Measurements from ENCODE around the gene ALCAM. TPM values are rescaled to one million over a fixed set of nuclear protein-coding genes. Genes with fewer than 3 reads are reported as not detected.
A peak's percentile ranks its signal among the peaks of the same experiment; 100 is the strongest.

ALCAM gene
- 10 to 100 TPM in 1 of 3 donors, 1 to 10 TPM in 2; 2.9 to 14.6 (median 3.6) TPM for polyA plus RNA-seq

DNA sequence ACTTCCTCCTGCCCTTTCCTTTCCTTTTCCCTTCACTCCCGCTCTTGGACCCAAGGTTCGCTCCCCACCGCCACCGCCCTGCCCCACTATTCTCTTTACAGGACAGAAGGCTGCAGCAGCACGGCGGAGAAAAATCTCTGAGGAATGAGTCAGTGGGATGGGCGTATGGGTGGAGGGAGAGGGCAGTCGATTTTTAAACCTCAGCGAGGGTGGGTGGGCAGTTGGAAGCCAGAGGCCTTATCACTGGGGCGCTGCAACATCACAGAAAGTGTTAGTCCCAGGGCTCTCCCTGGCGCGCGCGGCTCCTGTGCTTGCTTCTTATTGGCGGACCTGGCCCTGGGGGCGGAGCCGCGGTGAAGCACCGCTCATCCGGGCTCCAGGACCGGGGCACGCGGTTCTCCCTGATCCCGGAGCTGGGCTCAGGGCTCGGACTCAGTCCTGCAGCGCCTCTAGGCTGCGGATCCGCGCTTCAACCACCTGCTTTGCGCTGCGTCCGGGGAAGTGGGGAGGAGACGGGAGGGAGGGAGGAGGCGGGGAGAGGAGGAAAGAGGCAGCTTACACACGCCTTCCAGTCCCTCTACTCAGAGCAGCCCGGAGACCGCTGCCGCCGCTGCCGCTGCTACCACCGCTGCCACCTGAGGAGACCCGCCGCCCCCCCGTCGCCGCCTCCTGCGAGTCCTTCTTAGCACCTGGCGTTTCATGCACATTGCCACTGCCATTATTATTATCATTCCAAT is at the start of gene ALCAM:
ALCAM (plus strand) TSS at position 584 of the 737 bp plus-strand sequence.
- WGBS, 3 donors, result 0 to 1% (median 0%) methylated on average over 47 to 48 of the region's 48 CpGs
- peak within 1 kb of the TSS; percentile 42 for H3K27ac ChIP-seq (ENCODE audit: low read depth, low read length)

DNA sequence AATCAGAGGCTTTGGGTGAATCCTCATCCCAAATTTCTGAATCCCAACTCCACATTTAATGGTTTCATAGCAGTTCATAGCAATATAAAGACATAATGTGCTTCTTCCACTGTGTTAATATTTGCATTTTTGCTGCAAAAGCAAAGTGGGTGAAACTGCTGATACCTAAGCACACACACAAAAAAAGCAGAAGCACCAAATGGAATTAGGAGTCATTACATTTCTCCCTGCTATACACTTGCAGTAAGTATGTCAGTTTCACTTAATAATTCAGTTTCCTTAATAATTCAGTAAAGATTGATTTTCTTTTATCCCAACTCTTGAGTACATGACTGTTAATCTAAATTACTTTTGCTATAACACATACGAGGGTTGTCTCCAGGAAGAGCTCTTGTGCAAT is 48.9 kb upstream of the ALCAM start:
- H3K27ac ChIP-seq (ENCODE audit: low read depth, low read length), result no peak overlapping the region
- WGBS, 3 donors, result 35 to 52% (median 41%) methylated on average over 1 of the region's 1 CpG

DNA sequence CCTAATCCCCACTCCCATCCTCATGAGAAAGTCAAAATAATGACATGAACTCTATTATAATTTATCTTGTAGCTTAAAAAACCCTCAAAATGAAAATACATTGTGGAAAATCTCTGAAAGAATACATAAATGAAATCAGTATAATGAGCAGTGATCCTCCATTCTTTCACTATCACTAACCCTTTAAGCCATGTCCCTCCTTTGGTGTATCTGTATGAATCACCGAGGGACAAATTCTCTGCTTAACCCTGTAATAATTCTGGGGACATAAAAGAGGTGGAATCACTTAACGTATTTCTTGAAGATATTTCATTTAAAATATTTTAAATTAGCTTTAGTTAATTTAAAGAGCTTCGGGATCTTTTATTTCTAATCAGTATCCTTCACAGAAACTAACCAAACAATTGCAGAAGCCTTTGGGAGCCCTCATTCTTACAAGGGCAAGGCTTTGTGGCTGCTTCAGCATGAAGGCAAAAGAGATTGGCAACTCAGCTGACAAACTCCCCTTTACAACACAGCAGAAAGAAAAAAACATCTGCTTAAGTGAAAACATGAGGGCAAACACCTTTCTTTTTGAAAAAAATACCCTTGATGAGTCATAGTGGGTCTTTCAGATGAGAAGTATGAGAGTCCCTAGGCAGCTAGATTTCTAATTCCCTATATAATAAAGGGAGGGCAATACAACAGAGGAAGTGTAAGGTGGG is 44.0 kb upstream of the ALCAM start:
- WGBS, 3 donors, result 82 to 93% (median 89%) methylated on average over 3 of the region's 3 CpGs
- H3K27ac ChIP-seq (ENCODE audit: low read depth, low read length), result no peak overlapping the region

DNA sequence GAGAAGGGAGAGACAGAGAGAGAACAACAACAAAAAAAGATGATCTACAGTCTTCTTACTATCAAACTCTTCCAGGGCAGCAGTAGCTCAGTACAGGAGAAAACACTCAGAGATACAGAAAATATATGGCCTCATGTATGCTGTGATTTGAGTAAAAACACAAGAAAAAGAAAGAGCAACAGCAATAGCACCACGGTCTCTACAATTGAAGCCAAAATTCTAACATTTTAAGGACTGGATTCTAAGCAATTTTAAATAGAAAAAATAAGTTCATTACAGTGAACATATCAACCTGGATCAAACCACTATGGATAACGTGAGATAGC is 43.5 kb upstream of the ALCAM start:
- H3K27ac ChIP-seq (ENCODE audit: low read depth, low read length), result no peak overlapping the region
- 67 to 89% (median 80%) methylated on average over 2 of the region's 2 CpGs for WGBS, 3 donors

DNA sequence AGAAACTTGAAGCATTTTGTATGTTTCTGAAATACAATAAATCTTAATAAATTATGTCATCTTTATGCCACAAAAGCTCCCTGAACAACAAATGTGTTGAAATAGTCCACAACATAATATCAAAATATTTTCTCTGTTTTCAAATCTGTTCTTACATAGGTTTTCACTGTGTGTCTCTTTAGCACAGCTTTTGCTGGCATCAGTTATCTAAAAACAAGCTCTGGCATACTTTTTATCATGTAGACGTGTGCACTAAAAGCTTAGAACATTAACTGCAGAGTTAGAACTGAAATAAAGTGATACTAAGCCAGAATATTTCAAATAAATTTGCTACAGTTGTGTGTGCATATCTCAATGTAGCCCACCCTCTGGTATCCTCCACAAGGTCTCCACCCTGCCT is 41.8 kb upstream of the ALCAM start:
- no peak overlapping the region for H3K27ac ChIP-seq (ENCODE audit: low read depth, low read length)
- WGBS, 3 donors, result 53 to 73% (median 59%) methylated on average over 1 of the region's 1 CpG

DNA sequence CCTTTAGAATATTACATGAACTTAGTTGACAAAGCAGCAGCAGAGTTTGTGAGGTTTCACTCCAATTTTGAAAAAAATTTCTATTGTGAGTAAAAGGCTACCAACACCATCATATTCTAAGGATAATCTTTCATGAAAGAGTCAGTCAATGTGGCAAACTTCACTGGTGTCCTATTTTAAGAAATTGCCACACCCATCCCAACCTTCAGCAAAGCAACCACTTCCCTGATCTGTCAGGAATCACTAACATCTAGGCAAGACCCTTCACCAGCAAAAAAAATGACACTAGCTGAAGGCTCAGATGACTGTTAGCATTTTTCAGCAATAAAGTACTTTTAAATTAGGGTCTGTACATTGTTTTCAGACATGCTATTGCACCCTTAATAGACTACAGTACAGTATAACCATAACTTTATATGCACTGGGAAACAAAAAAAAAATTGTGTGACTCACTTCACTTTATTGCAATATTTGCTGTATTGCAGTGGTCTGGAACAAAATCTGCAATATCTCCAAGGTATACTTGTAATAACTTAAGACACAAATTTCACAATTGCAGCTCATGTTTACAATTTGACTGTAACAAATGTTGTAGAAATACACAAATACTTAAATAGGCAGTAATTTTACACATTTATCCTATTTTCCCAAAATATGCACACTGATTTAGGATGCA is 38.9 kb upstream of the ALCAM start:
- no peak overlapping the region for H3K27ac ChIP-seq (ENCODE audit: low read depth, low read length)

DNA sequence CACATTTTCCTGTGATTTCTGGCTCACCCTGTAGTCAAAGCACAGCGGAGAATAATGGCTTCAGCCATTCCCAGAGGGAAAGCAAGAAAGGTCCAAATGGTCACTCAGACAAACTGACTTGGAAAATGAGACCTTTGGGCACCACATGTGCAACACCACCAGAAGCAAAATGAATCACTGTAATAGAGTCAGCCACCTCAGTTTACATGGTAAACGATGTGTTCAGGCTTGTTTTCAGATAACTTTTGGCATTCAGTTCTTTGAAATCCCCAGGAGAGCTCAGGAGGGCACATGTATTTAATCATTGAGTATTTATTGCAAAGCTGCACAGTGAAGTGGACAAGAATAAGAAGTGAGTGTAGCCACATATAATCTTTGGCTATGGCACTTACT is 38.4 kb upstream of the ALCAM start:
- H3K27ac ChIP-seq (ENCODE audit: low read depth, low read length), result no peak overlapping the region
- 73 to 82% (median 76%) methylated on average over 2 of the region's 2 CpGs for WGBS, 3 donors

DNA sequence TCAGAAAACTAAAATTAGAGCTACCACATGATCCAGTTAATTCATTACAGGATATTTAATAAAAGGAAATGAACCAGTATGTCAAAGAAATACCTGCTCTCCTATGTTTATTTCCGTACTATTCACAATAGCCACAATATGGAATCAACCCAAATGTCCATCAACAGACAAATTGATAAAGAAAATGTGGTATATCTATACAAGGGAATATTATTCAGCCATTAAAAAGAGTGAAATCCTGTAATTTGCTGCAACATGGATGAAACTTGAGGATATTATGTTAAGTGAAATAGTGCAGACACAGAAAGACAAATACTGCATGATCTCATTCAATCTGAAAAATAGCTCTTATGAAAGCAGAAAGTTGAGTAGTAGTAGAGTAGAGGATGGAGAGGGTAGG is 33.7 kb upstream of the ALCAM start:
- WGBS, 3 donors, result 79 to 90% (median 86%) methylated on average over 1 of the region's 1 CpG
- no peak overlapping the region for H3K27ac ChIP-seq (ENCODE audit: low read depth, low read length)

DNA sequence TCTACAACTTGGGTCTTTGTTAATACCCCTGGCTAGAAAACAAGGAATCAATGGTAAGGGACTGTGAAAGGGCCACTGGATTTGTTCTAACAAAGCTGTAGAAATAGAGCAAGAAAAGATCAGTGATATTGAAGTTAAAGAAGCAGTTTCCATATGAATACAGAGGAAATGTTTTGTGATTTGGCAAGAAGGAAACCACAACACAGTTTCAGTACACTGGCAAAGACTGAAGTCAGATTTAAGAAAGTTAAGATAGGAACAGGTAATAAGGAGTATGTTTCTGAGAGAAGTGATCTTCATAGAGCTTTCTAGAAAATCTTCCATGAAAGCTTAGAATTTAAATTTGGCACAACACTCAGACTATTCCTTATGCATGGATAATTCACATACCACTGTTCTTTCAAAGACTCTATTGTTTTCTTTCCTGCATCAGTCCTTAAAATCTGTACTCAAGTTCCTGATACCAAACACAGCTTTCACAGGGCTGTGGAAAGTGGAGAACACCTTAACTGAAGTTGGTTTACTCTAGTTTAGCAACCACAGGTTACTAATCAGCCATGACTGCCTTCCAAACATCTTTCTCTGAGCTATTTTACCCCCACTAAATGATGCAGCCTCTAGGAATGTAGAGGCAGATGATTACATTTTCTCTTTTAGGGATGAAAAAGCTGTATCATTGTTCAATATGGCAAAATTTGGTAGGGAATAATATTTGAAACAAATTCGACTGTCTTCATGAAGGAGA is 32.4 kb upstream of the ALCAM start:
- H3K27ac ChIP-seq (ENCODE audit: low read depth, low read length), result no peak overlapping the region
- WGBS, 3 donors, result 76 to 88% (median 83%) methylated on average over 1 of the region's 1 CpG

DNA sequence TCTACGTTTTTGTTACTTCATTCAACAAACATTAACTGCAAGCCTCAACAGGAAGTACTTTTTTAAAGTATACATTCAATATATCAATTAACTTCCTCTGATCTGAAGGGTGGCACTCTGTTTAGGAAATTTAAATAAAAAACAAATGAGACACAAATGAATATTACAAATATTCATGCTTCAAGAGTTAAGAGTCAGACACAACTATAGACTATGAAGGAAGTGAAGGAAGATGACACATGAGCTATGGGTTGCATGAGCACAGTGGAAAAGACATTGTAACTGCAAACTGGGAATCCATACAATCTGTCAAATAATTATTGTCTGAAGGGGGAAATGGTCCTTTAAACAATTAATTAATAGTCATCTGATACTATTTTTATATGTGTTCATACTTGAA is 26.8 kb upstream of the ALCAM start:
- WGBS, 3 donors, result 43 to 48% (median 44%) methylated on average over 1 of the region's 1 CpG
- no peak overlapping the region for H3K27ac ChIP-seq (ENCODE audit: low read depth, low read length)

DNA sequence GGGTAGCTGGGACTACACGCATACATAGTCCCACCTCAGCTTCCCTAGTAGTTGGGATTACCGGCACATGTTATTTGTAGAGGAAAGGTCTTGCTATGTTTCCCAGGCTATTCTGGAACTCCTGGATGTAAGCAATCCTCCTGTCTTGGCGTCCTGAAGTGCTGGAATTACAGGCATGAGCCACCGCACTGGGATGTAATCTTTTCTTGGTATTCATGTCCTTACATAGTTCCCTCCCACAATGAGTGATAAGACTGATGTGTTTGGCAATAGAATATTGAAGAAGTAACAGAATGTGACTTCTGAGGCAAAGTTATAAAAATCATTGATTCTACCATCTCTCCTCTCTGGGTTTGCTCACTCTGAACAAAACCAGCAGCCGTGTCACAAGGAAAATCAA is 22.7 kb upstream of the ALCAM start:
- WGBS, 3 donors, result 71 to 75% (median 73%) methylated on average over 5 of the region's 5 CpGs
- H3K27ac ChIP-seq (ENCODE audit: low read depth, low read length), result no peak overlapping the region

DNA sequence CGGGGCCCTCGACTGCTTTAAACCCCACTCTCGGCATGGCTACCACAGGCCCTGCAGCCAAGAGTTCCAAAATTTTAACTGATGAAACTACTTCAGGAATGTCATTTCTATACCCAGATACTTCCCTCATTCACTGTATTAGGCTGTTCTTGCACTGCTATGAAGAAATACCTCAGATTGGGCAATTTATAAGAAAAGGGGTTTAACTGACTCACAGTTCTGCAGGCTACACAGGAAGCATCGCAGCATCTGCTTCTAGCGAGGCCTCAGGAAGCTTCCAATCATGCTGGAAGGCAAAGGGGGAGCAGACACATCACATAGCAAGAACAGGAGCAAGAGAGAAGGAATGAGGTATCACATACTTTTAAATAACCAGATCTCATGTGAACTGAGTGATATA is 21.6 kb upstream of the ALCAM start:
- 77 to 85% (median 85%) methylated on average over 5 of the region's 5 CpGs for WGBS, 3 donors
- H3K27ac ChIP-seq (ENCODE audit: low read depth, low read length), result peak overlapping the region; percentile 9

DNA sequence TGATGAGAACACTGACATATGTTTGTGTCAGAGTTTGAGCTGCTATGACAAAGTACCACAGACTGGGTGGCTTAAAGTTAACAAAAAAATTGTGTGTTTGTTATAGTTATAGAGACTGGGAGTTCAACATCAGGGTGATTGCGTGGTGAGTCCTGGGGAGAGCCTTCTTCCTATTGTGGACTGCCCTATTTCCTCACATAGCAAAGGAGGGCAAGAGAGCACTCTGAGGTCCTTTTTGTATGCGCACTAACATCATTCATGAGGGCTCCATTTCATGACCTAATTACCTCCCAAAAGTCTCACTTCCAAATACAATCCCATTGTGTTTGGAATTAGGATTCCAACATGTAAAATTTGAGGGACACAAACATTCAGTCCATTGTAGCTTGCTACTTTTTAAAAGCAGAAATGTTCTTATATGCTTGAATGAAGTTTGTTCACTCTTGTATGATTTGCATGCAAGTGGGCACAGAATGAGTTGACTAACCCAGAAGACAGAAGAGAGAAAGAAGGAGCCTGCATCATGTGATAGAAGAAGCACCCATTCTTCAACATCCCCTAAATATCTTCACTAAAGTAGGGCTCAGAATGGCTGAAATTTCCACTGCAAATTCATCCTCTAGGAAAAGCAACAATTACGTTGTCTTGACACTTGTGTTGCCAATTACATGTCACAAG is 18.9 kb upstream of the ALCAM start:
- H3K27ac ChIP-seq (ENCODE audit: low read depth, low read length), result no peak overlapping the region

DNA sequence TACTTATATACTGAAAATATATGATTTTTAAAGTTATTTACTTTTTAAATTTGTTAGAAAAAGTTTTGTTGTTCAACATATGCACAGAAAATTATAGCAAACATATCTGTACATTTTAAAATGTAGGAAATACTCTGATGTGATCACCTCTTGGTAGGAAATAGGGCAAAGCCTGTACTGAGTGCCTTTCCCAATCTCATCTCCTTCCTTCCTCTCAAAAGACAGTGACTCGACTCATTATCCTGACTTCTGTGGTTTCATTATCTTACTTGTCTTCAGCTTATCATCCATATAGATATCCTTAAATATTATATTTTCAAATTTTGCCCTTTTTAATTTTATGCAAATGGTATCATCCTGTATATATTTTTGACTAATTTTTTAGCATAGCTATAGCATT is 18.4 kb upstream of the ALCAM start:
- no peak overlapping the region for H3K27ac ChIP-seq (ENCODE audit: low read depth, low read length)
- WGBS, 3 donors, result 40 to 76% (median 41%) methylated on average over 1 of the region's 1 CpG

More for the DNA sequence above, 18.9 kb upstream of the ALCAM start:
- WGBS, 3 donors, result 80 to 94% (median 93%) methylated on average over 3 of the region's 3 CpGs

DNA sequence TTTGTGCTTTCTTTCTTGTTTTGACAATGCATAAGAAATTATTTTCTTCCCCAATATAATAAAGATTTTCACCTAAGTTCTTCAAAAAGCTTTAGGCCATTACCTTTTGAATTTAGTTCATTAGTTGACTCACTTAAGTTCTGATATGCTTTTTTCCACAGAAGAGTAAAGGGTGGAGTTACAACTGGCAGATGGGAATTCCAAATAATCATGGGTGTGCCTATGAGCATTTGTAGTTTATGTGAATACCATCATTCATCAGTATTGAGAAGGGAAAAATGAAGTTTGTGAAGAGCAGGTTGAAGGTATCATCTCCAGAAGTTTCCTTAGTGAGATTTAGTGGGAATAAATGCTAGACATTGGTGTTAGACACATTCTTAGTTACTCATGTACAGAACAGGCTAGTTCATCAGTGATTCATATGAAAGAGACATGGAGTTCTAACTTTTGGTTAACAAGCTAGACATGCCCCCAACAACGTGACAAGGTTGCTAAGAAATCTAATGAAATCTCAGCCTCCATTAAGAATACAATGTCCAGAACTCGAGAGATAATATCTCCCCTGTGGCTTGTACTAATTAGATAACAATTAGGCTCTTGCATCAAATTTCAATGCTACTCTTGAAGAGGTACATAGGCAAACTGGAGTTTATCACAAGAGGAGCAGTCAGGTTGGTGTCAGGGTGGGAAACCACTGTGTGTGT is 16.9 kb upstream of the ALCAM start:
- no peak overlapping the region for H3K27ac ChIP-seq (ENCODE audit: low read depth, low read length)
- 55 to 69% (median 60%) methylated on average over 2 of the region's 2 CpGs for WGBS, 3 donors

DNA sequence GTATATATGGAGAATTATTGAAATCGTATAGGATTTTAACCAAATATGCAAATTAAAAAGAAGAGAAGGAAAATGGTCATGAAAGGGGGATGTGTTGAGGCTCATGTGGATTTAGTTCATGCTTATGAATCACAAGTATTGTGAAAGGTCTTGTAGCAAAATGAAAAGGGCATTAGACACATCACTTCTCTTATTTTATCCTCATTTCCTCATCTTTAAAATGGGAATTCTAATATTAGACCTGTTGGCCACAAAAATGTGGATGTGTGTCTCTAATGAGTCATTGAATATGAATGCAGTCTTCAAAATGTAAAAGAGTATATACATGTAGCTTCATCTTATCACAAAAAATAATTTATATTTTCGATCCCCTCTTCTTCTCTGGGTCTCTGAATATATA is 14.9 kb upstream of the ALCAM start:
- WGBS, 3 donors, result 82 to 84% (median 84%) methylated on average over 2 of the region's 2 CpGs
- H3K27ac ChIP-seq (ENCODE audit: low read depth, low read length), result no peak overlapping the region

DNA sequence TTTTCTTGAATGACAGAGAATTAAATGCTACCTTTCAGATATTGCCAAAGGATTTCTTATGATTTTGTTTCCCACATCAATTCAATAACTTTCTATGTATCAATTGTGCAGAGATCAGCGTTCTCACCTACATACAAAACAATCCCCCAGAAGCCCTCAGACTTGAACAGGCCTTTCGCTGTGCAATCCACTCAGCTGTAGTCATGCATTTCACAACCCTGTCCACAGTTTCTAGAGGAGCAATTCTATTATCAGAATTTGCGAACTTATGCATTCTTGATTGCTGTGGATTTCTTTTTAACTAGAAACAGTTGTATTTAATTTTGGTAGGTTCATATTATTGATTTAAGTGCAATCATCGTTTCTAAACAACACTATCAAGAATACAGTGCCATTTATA is 13.7 kb upstream of the ALCAM start:
- 85 to 89% (median 86%) methylated on average over 4 of the region's 4 CpGs for WGBS, 3 donors
- no peak overlapping the region for H3K27ac ChIP-seq (ENCODE audit: low read depth, low read length)

All from adipose tissue (tissue), 3 donors.